Hepatocyte (in vitro differentiated cells): ENCODE measurements around the gene RRP9. TPM values are rescaled to one million over a fixed set of nuclear protein-coding genes. Genes with fewer than 3 reads are reported as not detected.

Experiments
- DNase-seq: peaks from one replicate; pipeline ENCODE4 v3.0.0-alpha.2; 2016; ENCODE audit warnings: low spot score
- H2AFZ ChIP-seq: fragments of 200-600 bp; sonication (generic); 2 replicates; pipeline ENCODE4 v1.6.0; 2016; ENCODE audit warnings: antibody characterized with exemption, mild to moderate bottlenecking
- H3K27ac ChIP-seq: fragments of 200-600 bp; sonication (generic); 2 replicates; pipeline ENCODE4 v1.5.1; 2016; ENCODE audit warnings: mild to moderate bottlenecking
- H3K27me3 ChIP-seq: fragments of 200-600 bp; sonication (generic); 2 replicates; pipeline ENCODE4 v1.6.1; 2016
- H3K36me3 ChIP-seq: fragments of 200-600 bp; sonication (generic); replicated peaks from 2 replicates; pipeline ENCODE4 v1.5.1; 2016; ENCODE audit warnings: low read depth; ENCODE audit not compliant: insufficient read depth
- H3K4me1 ChIP-seq: fragments of 200-600 bp; sonication (generic); 2 replicates; pipeline ENCODE4 v1.5.1; 2016; ENCODE audit warnings: mild to moderate bottlenecking, moderate library complexity; ENCODE audit not compliant: insufficient read depth
- H3K4me2 ChIP-seq: fragments of 200-600 bp; sonication (generic); 2 replicates; pipeline ENCODE4 v1.6.0; 2016
- H3K4me3 ChIP-seq: fragments of 200-600 bp; sonication (generic); 2 replicates; pipeline ENCODE4 v1.5.1; 2016; ENCODE audit warnings: mild to moderate bottlenecking
- H3K79me2 ChIP-seq: fragments of 200-600 bp; sonication (generic); 2 replicates; pipeline ENCODE4 v1.6.0; 2017; ENCODE audit warnings: mild to moderate bottlenecking
- H3K9me2 ChIP-seq: fragments of 200-600 bp; sonication (generic); replicated peaks from 2 replicates; pipeline ENCODE4 v1.6.0; 2017; ENCODE audit warnings: mild to moderate bottlenecking; ENCODE audit not compliant: insufficient read depth
- H3K9me3 ChIP-seq: fragments of 200-600 bp; sonication (generic); 2 replicates; pipeline ENCODE4 v1.5.1; 2016; ENCODE audit warnings: low read depth, mild to moderate bottlenecking
- H4K20me1 ChIP-seq: fragments of 200-600 bp; sonication (generic); 2 replicates; pipeline ENCODE4 v1.6.0; 2016; ENCODE audit warnings: mild to moderate bottlenecking; ENCODE audit not compliant: insufficient read depth, poor library complexity, severe bottlenecking
- CTCF ChIP-seq: fragments of 200-600 bp; sonication (generic); IDR thresholded peaks from 2 replicates; pipeline ENCODE4 v1.5.1; 2016; ENCODE audit warnings: antibody characterized with exemption, mild to moderate bottlenecking; ENCODE audit not compliant: poor library complexity
- EZH2 ChIP-seq: fragments of 200-600 bp; sonication (generic); IDR thresholded peaks from 2 replicates; pipeline ENCODE4 v1.6.1; 2016; ENCODE audit warnings: antibody characterized with exemption, mild to moderate bottlenecking, borderline replicate concordance
- EZH2phosphoT487 ChIP-seq: fragments of 200-600 bp; sonication (generic); IDR thresholded peaks from one replicate; pipeline ENCODE4 v1.6.1; 2018; ENCODE audit warnings: antibody characterized with exemption, mild to moderate bottlenecking, low read depth, moderate library complexity; ENCODE audit not compliant: unreplicated experiment, severe bottlenecking
- WGBS: methylation state at CpG from one replicate; pipeline ENCODE4 v1.1.6; 2016; ENCODE audit warnings: low lambda C conversion rate; ENCODE audit errors: missing lambda C conversion rate; 5-methylcytosine and 5-hydroxymethylcytosine counted together
- polyA plus RNA-seq: library from polyadenylated mRNA; unstranded; fragments of >200 nt; fragmentation: Nextera tagmentation; extraction: Ambion mirVana; gene quantifications from 2 replicates; pipeline ENCODE4 v1.2.1, GENCODE V29; 2016
- total RNA-seq: library from RNA; depleted of rRNA; stranded (reverse); fragments of >200 nt; gene quantifications from 2 replicates; pipeline ENCODE4 v1.2.3, GENCODE V29; 2014

RRP9 gene
- total and polyA plus RNA-seq, 2 experiments from 2014 or later = 17.5 to 32.8 TPM

- WGBS = 94% methylated on average over 11 of the region's 11 CpGs
Observed at GRCh38 chr3:51971350-51971749, 29.6 kb upstream of the RRP9 start.

DNA sequence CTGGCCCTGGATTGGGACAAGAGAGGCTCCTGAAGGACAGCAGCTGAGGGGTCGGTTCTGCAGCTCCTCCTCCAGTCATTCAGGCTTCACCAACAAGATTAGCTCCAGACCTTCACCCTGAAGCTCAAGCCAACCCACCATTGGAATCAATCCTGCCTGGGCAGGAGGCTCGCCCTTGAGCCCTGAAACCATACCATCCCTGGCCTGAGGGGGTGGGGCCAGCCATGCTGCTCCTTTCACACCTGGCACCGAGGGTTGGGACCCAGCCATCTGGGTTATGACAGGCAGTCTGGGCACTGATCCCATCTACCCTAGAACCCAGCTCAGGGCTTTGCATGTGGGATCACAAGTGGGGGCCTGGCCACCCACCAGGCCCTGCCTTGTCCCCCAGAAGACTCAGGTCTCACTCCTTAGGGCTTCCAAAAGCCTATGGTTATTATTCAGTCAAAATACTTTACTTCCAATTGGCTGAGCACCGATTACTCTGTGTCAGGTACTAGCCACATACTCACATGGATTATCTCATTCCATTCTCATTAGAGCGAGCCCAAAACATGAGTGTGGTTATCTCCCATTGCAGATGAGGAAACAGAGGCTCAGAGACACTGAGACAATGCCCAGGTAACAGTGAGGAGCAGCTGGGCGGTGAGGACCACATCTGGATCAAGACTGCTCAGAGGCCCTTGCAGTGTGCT is 29.0 kb upstream of the RRP9 start:
- 85% methylated on average over 6 of the region's 6 CpGs for WGBS
- no peak for TF ChIP-seq EZH2phosphoT487
- TF ChIP-seq EZH2 = no peak
- no peak for TF ChIP-seq CTCF
- no peaks in the 10 kb centered on the region for H3K9me2 ChIP-seq
- peaks cover 32% of the 10 kb centered on the region for H3K79me2 ChIP-seq
- no peaks in the 10 kb centered on the region for H3K36me3 ChIP-seq
- H3K27ac ChIP-seq = no peak overlapping the region
- no peaks in the 10 kb centered on the region for H4K20me1 ChIP-seq
- H3K9me3 ChIP-seq = no peaks in the 10 kb centered on the region
- H3K4me3 ChIP-seq = no peak overlapping the region
- DNase-seq = no peak
- no peak overlapping the region for H3K4me2 ChIP-seq
- H3K27me3 ChIP-seq = no peaks in the 10 kb centered on the region
- no peak overlapping the region for H2AFZ ChIP-seq
- peaks cover 44% of the 10 kb centered on the region for H3K4me1 ChIP-seq

More at GRCh38 chr3:51971350-51971749, 29.6 kb upstream of the RRP9 start:
- DNase-seq = no peak
- no peak for TF ChIP-seq EZH2
- no peak for TF ChIP-seq EZH2phosphoT487
- no peak for TF ChIP-seq CTCF
- no peak overlapping the region for H3K27ac ChIP-seq
- no peak overlapping the region for H3K4me2 ChIP-seq
- H2AFZ ChIP-seq = no peak overlapping the region
- H3K79me2 ChIP-seq = peaks cover 26% of the 10 kb centered on the region
- no peaks in the 10 kb centered on the region for H3K9me2 ChIP-seq
- H3K27me3 ChIP-seq = no peaks in the 10 kb centered on the region
- no peaks in the 10 kb centered on the region for H3K36me3 ChIP-seq
- no peak overlapping the region for H3K4me3 ChIP-seq
- no peaks in the 10 kb centered on the region for H4K20me1 ChIP-seq
- no peaks in the 10 kb centered on the region for H3K9me3 ChIP-seq
- peaks cover 39% of the 10 kb centered on the region for H3K4me1 ChIP-seq

GRCh38 chr3:51969841-51970240 is 28.1 kb upstream of the RRP9 start:
- Histone ChIP-seq H3K4me3 (no peak overlapping the region), H3K4me1 (peaks cover 45% of the 10 kb centered on the region), H3K9me2 (no peaks in the 10 kb centered on the region), H2AFZ (no peak overlapping the region), H3K36me3 (no peaks in the 10 kb centered on the region), H4K20me1 (no peaks in the 10 kb centered on the region), H3K27ac (no peak overlapping the region), H3K79me2 (peaks cover 41% of the 10 kb centered on the region), H3K4me2 (no peak overlapping the region), H3K27me3 (no peaks in the 10 kb centered on the region), H3K9me3 (no peaks in the 10 kb centered on the region)
- WGBS = 89% methylated on average over 4 of the region's 4 CpGs
- TF ChIP-seq CTCF (no peak), EZH2phosphoT487 (no peak), EZH2 (no peak)
- DNase-seq = no peak
